ENCODE measurements around the gene CYP27A1.

The CYP27A1 gene

GRCh38 chr2:218858671-218859555, 77.0 kb downstream of the CYP27A1 start:
- no peak for DNase-seq (ENCODE audit: low read depth in 2 of 2)

GRCh38 chr2:218859556-218859987, 77.6 kb downstream of the CYP27A1 start, which contains the start of gene WNT6:
TSS of gene WNT6 (plus strand) at chr2:218859805. CDS start at chr2:218860038, 233 bp downstream.
- DNase-seq (ENCODE audit: low read depth in 2 of 2) = no peak

- DNase-seq (ENCODE audit: low read depth in 2 of 2) = no peak
Measured at GRCh38 chr2:218859988-218860831, 78.3 kb downstream of the CYP27A1 start.

- DNase-seq (ENCODE audit: low read depth in 2 of 2) = no peak
Measured at GRCh38 chr2:218860950-218861381, 79.0 kb downstream of the CYP27A1 start.

GRCh38 chr2:218861645-218862318, 79.8 kb downstream of the CYP27A1 start:
- DNase-seq (ENCODE audit: low read depth in 2 of 2) = no peak

GRCh38 chr2:218863021-218863520, 81.1 kb downstream of the CYP27A1 start:
- DNase-seq (ENCODE audit: low read depth in 2 of 2) = no peak

Measured in activated CD4-positive, alpha-beta T cell treated with anti-CD3 and anti-CD28 coated beads for 24 hours (primary cell).